Measurements from ENCODE around the gene TNS1. TPM values are rescaled to one million over a fixed set of nuclear protein-coding genes. Genes with fewer than 3 reads are reported as not detected.

Gene TNS1
- total and polyA plus RNA-seq, 9 of the 15 experiments (the other 6 are each of a cell fraction or from before 2014, with no cell fraction given) = 0.13 to 2.7 (median 0.77) TPM

DNA sequence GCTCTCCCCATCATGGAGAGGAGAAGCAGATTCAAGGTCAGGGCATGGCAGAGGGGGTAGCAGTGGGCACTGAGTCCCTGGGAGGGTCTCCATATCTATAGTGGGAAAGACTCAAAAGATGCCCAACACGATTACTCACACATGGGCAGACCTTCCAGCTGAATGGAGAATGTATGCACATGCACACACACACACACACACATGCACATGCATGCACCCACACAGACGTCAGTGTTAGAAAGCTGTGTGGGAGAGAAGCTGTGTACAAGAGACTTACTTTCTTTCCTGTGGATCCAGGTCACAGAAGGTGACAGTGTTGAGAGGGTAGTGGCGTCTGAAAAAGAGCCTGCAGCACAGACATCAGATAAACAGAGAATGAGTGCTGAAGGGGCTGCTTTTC is 194.5 kb downstream of the TNS1 start:
- Histone ChIP-seq H3K9me1 (ENCODE audit: control insufficient read depth, insufficient read depth, low read length) (no peaks in the 10 kb centered on the region), H3K9me3 (replicated peaks; ENCODE audit: control insufficient read depth, insufficient read depth, low read depth, low read length) (no peaks in the 10 kb centered on the region), H3K27ac (ENCODE audit: extremely low read depth, low read depth, low read length) (no peak overlapping the region), H4K20me1 (replicated peaks; ENCODE audit: control insufficient read depth, insufficient read depth, low read length) (no peaks in the 10 kb centered on the region), H3K4me2 (ENCODE audit: insufficient read depth, low read length) (no peak overlapping the region), H3K4me3 (no peak overlapping the region), H3K27me3 (ENCODE audit: control insufficient read depth in 2 of 2, insufficient read depth in 2 of 2, low read length in 2 of 2) (peaks cover 0 to 10% of the 10 kb centered on the region in 2 experiments; a peak in 3 of 5 replicates), H3K79me2 (ENCODE audit: control insufficient read depth, insufficient read depth, low read length) (no peaks in the 10 kb centered on the region), H3K36me3 (ENCODE audit: control insufficient read depth, insufficient read depth, low read length) (no peaks in the 10 kb centered on the region), H3K9ac (ENCODE audit: insufficient read depth in 1 of 2, low read depth in 2 of 2, low read length in 2 of 2) (no peak overlapping the region), H3K4me1 (replicated peaks in 1 of 2; ENCODE audit: control insufficient read depth in 2 of 2, insufficient read depth in 2 of 2, low read length in 2 of 2) (peaks cover 0 to 17% of the 10 kb centered on the region in 2 experiments; a peak in 3 of 5 replicates), H2AFZ (ENCODE audit: low read depth, low read length) (no peak overlapping the region)
- TF ChIP-seq WHSC1 (IDR thresholded peaks at IDR 0.05; ENCODE audit: low read length) = no peak
- ChIA-PET CTCF (ENCODE audit: low intra/inter-chr PET ratio) (no interaction called here), POLR2A (interaction anchor here (0.6 kb wide), 1 partner anchor 28 kb away, joined by 3 read pairs; no protein-coding TSS in a partner anchor)
- no TSS peak for BruUV-seq (replicated peaks)
- no peak for ATAC-seq
- DNase-seq (ENCODE audit: extremely low read depth in 1 of 4, low spot score in 3 of 4) = no peak
- WGBS (ENCODE audit: insufficient coverage, low coverage, missing lambda C conversion rate) = 4% methylated on average over 3 of the region's 3 CpGs
- in situ Hi-C loops (cut with MboI) (no loop called here), intact Hi-C loops (cut with micrococcal nuclease) (no loop called here)
- no peak for FAIRE-seq

- H3K36me3 ChIP-seq (ENCODE audit: control insufficient read depth, insufficient read depth, low read length) = no peaks in the 10 kb centered on the region
- ATAC-seq = no peak
- POLR2A ChIA-PET = interaction anchor here (0.6 kb wide), 1 partner anchor 29 kb away, joined by 3 read pairs; no protein-coding TSS in a partner anchor
- no TSS peak for BruUV-seq (replicated peaks)
- 8% methylated on average over 4 of the region's 5 CpGs for WGBS (ENCODE audit: insufficient coverage, low coverage, missing lambda C conversion rate)
- FAIRE-seq = no peak
- no peak overlapping the region for H3K9ac ChIP-seq (ENCODE audit: insufficient read depth in 1 of 2, low read depth in 2 of 2, low read length in 2 of 2)
- CTCF ChIA-PET (ENCODE audit: low intra/inter-chr PET ratio) = no interaction called here
- intact Hi-C loops (cut with micrococcal nuclease) (no loop called here), in situ Hi-C loops (cut with MboI) (no loop called here)
- H4K20me1 ChIP-seq (replicated peaks; ENCODE audit: control insufficient read depth, insufficient read depth, low read length) = no peaks in the 10 kb centered on the region
- no peak overlapping the region for H3K4me3 ChIP-seq
- H3K4me2 ChIP-seq (ENCODE audit: insufficient read depth, low read length) = no peak overlapping the region
- no peak overlapping the region for H2AFZ ChIP-seq (ENCODE audit: low read depth, low read length)
- no peaks in the 10 kb centered on the region for H3K79me2 ChIP-seq (ENCODE audit: control insufficient read depth, insufficient read depth, low read length)
- DNase-seq (ENCODE audit: extremely low read depth in 1 of 4, low spot score in 3 of 4) = no peak
- H3K27ac ChIP-seq (ENCODE audit: extremely low read depth, low read depth, low read length) = no peak overlapping the region
- H3K9me1 ChIP-seq (ENCODE audit: control insufficient read depth, insufficient read depth, low read length) = no peaks in the 10 kb centered on the region
- peaks cover 0 to 17% of the 10 kb centered on the region in 2 experiments; a peak in 3 of 5 replicates for H3K4me1 ChIP-seq (replicated peaks in 1 of 2; ENCODE audit: control insufficient read depth in 2 of 2, insufficient read depth in 2 of 2, low read length in 2 of 2)
- H3K27me3 ChIP-seq (ENCODE audit: control insufficient read depth in 2 of 2, insufficient read depth in 2 of 2, low read length in 2 of 2) = peaks cover 0 to 8% of the 10 kb centered on the region in 2 experiments; a peak in 3 of 5 replicates
- H3K9me3 ChIP-seq (replicated peaks; ENCODE audit: control insufficient read depth, insufficient read depth, low read depth, low read length) = no peaks in the 10 kb centered on the region
- TF ChIP-seq TBL1XR1 (IDR thresholded peaks at IDR 0.05; ENCODE audit: low read length in 2 of 2) = no peak
- TF ChIP-seq, protein P1, sequence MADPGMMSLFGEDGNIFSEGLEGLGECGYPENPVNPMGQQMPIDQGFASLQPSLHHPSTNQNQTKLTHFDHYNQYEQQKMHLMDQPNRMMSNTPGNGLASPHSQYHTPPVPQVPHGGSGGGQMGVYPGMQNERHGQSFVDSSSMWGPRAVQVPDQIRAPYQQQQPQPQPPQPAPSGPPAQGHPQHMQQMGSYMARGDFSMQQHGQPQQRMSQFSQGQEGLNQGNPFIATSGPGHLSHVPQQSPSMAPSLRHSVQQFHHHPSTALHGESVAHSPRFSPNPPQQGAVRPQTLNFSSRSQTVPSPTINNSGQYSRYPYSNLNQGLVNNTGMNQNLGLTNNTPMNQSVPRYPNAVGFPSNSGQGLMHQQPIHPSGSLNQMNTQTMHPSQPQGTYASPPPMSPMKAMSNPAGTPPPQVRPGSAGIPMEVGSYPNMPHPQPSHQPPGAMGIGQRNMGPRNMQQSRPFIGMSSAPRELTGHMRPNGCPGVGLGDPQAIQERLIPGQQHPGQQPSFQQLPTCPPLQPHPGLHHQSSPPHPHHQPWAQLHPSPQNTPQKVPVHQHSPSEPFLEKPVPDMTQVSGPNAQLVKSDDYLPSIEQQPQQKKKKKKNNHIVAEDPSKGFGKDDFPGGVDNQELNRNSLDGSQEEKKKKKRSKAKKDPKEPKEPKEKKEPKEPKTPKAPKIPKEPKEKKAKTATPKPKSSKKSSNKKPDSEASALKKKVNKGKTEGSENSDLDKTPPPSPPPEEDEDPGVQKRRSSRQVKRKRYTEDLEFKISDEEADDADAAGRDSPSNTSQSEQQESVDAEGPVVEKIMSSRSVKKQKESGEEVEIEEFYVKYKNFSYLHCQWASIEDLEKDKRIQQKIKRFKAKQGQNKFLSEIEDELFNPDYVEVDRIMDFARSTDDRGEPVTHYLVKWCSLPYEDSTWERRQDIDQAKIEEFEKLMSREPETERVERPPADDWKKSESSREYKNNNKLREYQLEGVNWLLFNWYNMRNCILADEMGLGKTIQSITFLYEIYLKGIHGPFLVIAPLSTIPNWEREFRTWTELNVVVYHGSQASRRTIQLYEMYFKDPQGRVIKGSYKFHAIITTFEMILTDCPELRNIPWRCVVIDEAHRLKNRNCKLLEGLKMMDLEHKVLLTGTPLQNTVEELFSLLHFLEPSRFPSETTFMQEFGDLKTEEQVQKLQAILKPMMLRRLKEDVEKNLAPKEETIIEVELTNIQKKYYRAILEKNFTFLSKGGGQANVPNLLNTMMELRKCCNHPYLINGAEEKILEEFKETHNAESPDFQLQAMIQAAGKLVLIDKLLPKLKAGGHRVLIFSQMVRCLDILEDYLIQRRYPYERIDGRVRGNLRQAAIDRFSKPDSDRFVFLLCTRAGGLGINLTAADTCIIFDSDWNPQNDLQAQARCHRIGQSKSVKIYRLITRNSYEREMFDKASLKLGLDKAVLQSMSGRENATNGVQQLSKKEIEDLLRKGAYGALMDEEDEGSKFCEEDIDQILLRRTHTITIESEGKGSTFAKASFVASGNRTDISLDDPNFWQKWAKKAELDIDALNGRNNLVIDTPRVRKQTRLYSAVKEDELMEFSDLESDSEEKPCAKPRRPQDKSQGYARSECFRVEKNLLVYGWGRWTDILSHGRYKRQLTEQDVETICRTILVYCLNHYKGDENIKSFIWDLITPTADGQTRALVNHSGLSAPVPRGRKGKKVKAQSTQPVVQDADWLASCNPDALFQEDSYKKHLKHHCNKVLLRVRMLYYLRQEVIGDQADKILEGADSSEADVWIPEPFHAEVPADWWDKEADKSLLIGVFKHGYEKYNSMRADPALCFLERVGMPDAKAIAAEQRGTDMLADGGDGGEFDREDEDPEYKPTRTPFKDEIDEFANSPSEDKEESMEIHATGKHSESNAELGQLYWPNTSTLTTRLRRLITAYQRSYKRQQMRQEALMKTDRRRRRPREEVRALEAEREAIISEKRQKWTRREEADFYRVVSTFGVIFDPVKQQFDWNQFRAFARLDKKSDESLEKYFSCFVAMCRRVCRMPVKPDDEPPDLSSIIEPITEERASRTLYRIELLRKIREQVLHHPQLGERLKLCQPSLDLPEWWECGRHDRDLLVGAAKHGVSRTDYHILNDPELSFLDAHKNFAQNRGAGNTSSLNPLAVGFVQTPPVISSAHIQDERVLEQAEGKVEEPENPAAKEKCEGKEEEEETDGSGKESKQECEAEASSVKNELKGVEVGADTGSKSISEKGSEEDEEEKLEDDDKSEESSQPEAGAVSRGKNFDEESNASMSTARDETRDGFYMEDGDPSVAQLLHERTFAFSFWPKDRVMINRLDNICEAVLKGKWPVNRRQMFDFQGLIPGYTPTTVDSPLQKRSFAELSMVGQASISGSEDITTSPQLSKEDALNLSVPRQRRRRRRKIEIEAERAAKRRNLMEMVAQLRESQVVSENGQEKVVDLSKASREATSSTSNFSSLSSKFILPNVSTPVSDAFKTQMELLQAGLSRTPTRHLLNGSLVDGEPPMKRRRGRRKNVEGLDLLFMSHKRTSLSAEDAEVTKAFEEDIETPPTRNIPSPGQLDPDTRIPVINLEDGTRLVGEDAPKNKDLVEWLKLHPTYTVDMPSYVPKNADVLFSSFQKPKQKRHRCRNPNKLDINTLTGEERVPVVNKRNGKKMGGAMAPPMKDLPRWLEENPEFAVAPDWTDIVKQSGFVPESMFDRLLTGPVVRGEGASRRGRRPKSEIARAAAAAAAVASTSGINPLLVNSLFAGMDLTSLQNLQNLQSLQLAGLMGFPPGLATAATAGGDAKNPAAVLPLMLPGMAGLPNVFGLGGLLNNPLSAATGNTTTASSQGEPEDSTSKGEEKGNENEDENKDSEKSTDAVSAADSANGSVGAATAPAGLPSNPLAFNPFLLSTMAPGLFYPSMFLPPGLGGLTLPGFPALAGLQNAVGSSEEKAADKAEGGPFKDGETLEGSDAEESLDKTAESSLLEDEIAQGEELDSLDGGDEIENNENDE (IDR thresholded peaks at IDR 0.05; ENCODE audit: low read depth, low read length) = no peak
Measured at GRCh38 chr2:217807753-217808152, 195.0 kb downstream of the TNS1 start.

All from K562 (cell line).